BE2C (cell line): Measurements from ENCODE around the gene TMEM139.

Experiments used
- DNase-seq: peaks from one replicate; pipeline ENCODE4 v3.0.0-alpha.2; 2020
- H3K27me3 ChIP-seq: fragments of 250-450 bp; sonication (Bioruptor Pico); 2 replicates; pipeline ENCODE4 v1.5.1; 2020; ENCODE audit warnings: mild to moderate bottlenecking
- H3K36me3 ChIP-seq: fragments of 250-450 bp; sonication (Bioruptor Pico); 2 replicates; pipeline ENCODE4 v1.5.1; 2020; ENCODE audit warnings: mild to moderate bottlenecking
- H3K4me1 ChIP-seq: fragments of 250-450 bp; sonication (Bioruptor Pico); 2 replicates; pipeline ENCODE4 v1.5.1; 2020
- H3K4me3 ChIP-seq: 2 replicates; pipeline ENCODE4 v1.5.1; 2011; ENCODE audit warnings: low read depth, low read length
- H3K9me3 ChIP-seq: fragments of 250-450 bp; sonication (Bioruptor Pico); 2 replicates; pipeline ENCODE4 v1.5.1; 2020
- CTCF ChIP-seq: IDR thresholded peaks from 2 replicates; pipeline ENCODE4 v1.5.1; 2012; ENCODE audit warnings: mild to moderate bottlenecking, low read depth, low read length

TMEM139 gene

GRCh38 chr7:143304938-143305337 is 20.2 kb downstream of the TMEM139 start:
- Histone ChIP-seq H3K27me3 (no peaks in the 10 kb centered on the region), H3K36me3 (peaks cover 82% of the 10 kb centered on the region), H3K4me1 (no peaks in the 10 kb centered on the region), H3K4me3 (no peak overlapping the region), H3K9me3 (no peaks in the 10 kb centered on the region)
- TF ChIP-seq CTCF, result no peak
- DNase-seq, result no peak

DNA sequence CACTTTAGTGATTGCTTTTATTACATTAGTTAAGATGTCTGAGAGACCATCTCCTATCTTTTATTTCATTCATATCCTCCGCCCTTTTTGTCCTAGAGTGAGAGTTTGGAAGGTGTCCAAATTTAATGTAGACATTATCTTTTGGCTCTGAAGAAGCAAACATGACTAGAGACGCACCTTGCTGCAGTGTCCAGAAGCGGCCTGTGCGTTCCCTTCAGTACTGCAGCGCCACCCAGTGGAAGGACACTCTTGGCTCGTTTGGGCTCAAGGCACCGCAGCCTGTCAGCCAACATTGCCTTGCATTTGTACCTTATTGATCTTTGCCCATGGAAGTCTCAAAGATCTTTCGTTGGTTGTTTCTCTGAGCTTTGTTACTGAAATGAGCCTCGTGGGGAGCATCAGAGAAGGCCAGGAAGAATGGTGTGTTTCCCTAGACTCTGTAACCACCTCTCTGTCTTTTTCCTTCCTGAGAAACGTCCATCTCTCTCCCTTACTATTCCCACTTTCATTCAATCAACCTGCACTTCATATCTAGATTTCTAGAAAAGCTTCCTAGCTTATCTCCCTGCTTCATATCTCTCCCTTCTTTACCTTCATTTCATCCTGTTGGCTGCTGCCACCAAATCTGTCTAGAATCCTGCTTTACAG is 20.8 kb downstream of the TMEM139 start:
- Histone ChIP-seq H3K4me3 (no peak overlapping the region), H3K9me3 (no peaks in the 10 kb centered on the region), H3K27me3 (no peaks in the 10 kb centered on the region), H3K4me1 (no peaks in the 10 kb centered on the region), H3K36me3 (peaks cover 76% of the 10 kb centered on the region)
- peak; percentile 82 for DNase-seq
- peak; percentile 92 for TF ChIP-seq CTCF

DNA sequence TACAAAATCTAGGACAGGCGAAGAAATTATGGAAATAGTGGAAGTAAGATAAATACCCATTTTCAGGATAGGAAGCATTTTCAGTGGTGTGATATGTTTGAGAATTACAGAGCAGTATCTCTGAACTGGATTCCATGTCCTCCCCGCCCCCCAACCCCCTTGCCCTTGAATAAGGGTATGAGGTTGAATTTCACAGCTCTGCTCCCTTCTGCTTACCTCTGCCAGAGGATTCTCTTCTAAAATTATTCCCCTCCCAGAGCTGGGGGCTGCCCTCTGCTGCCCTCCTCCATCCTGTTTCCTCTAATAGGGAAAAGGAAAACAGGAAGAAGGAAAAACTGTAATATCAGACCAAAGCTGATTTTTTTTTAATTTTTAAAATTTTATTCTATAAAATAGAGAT is 23.9 kb downstream of the TMEM139 start:
- no peaks in the 10 kb centered on the region for H3K9me3 ChIP-seq
- no peak overlapping the region for H3K4me3 ChIP-seq
- no peak for DNase-seq
- H3K36me3 ChIP-seq, result peaks cover 48% of the 10 kb centered on the region
- no peaks in the 10 kb centered on the region for H3K27me3 ChIP-seq
- no peak for TF ChIP-seq CTCF
- no peaks in the 10 kb centered on the region for H3K4me1 ChIP-seq

DNA sequence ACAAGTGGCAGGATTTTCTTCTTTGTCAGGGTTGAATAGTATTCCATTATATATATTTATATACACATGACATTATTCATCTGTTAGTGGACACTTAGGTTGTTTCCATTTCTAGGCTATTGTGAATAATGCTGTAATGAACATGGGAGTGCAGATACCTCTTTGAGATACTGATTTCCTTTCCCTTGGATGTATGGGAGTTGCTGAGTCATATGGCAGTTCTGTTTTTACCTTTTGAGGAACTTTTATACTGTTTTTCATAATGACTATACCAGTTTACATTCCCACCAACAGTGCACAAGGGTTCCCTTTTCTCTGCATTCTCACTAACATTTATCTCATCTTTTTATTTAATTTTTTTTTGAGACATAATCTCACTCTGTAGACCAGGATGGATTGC is 29.4 kb downstream of the TMEM139 start:
- Histone ChIP-seq H3K4me1 (no peaks in the 10 kb centered on the region), H3K9me3 (no peaks in the 10 kb centered on the region), H3K4me3 (no peak overlapping the region), H3K27me3 (no peaks in the 10 kb centered on the region), H3K36me3 (peaks cover 5% of the 10 kb centered on the region; the same call in 1 of the 2 replicates)
- no peak for DNase-seq
- TF ChIP-seq CTCF, result no peak

DNA sequence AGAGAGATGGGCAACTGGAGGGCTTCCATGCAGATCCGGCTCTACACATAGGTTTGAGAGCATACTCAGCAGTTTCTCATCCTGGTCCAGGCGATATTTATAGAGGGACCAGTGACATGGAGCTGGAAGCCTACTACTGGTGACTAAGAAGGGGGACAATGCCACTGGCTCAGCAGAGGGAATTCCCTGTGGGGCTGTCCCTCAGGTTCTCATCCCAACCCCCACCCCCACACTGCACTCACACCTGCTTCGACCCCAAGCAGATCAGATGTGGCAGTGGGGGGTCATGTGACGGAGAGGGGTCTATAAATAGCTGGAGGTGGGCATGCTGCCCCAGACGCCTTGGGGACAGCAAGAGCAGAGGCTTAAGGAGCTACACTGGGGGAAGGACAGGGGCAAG is 31.0 kb downstream of the TMEM139 start, which contains the start of gene CLCN1:
Gene CLCN1, plus strand, starts transcription at position 336 of the 400 bp plus-strand sequence. CDS start 102 bp downstream, outside the sequence.
- TF ChIP-seq CTCF, result no peak
- H3K9me3 ChIP-seq, result no peaks in the 10 kb centered on the region
- no peaks in the 10 kb centered on the region for H3K36me3 ChIP-seq
- no peaks in the 10 kb centered on the region for H3K27me3 ChIP-seq
- no peaks in the 10 kb centered on the region for H3K4me1 ChIP-seq
- DNase-seq, result no peak
- H3K4me3 ChIP-seq, result no peak within 1 kb of the TSS

DNA sequence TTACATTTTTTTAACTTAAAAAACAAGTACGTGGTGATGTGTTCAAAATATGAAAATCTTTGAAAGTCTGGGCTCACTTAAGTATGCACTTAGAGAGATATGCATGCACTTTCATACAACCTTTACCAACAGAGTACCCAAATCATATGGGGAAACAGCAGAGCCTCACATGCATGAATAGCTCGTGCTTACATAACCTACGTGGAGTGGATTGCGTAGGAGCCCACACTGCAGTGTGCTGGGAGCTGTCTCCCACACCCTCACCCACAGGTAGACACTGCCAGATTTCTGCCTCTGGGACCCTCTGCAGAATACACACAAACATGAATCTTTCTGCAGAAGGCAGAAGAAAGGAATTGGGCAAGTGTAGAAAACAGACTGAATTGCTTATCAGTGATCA is 31.7 kb downstream of the TMEM139 start:
- no peak overlapping the region for H3K4me3 ChIP-seq
- no peak for TF ChIP-seq CTCF
- H3K27me3 ChIP-seq, result no peaks in the 10 kb centered on the region
- no peaks in the 10 kb centered on the region for H3K4me1 ChIP-seq
- no peaks in the 10 kb centered on the region for H3K9me3 ChIP-seq
- no peak for DNase-seq
- H3K36me3 ChIP-seq, result no peaks in the 10 kb centered on the region
